ENCODE measurements around the gene PIWIL1. TPM values are rescaled to one million over a fixed set of nuclear protein-coding genes. Genes with fewer than 3 reads are reported as not detected.

PIWIL1 gene
- total RNA-seq, 2 experiments from 2014 or later: not detected

GRCh38 chr12:130344529-130344928 is 6.8 kb downstream of the PIWIL1 start:
- DNase-seq (no peak), ATAC-seq (ENCODE audit: low read depth) (no peak)
- H3K4me1 Mint-ChIP-seq: peaks cover 4% of the 10 kb centered on the region
- peaks cover 2% of the 10 kb centered on the region for H3K9me3 Mint-ChIP-seq
- POLR2A ChIA-PET: no interaction called here
- H3K36me3 Mint-ChIP-seq: no peaks in the 10 kb centered on the region
- no peak overlapping the region for H3K4me3 Mint-ChIP-seq
- H3K27ac Mint-ChIP-seq: no peak overlapping the region
- H3K27me3 Mint-ChIP-seq: peaks cover 26% of the 10 kb centered on the region

GRCh38 chr12:130345292-130345691 is 7.6 kb downstream of the PIWIL1 start:
- DNase-seq: no peak
- peaks cover 20% of the 10 kb centered on the region for H3K27me3 Mint-ChIP-seq
- no peak for ATAC-seq (ENCODE audit: low read depth)
- no peak overlapping the region for H3K4me3 Mint-ChIP-seq
- H3K9me3 Mint-ChIP-seq: no peaks in the 10 kb centered on the region
- H3K4me1 Mint-ChIP-seq: no peaks in the 10 kb centered on the region
- no peaks in the 10 kb centered on the region for H3K36me3 Mint-ChIP-seq
- H3K27ac Mint-ChIP-seq: no peak overlapping the region
- POLR2A ChIA-PET: no interaction called here

- DNase-seq (no peak), ATAC-seq (ENCODE audit: low read depth) (no peak)
- no peaks in the 10 kb centered on the region for H3K36me3 Mint-ChIP-seq
- POLR2A ChIA-PET: no interaction called here
- no peak overlapping the region for H3K27ac Mint-ChIP-seq
- no peaks in the 10 kb centered on the region for H3K4me1 Mint-ChIP-seq
- peaks cover 8% of the 10 kb centered on the region for H3K27me3 Mint-ChIP-seq
- H3K9me3 Mint-ChIP-seq: no peaks in the 10 kb centered on the region
- no peak overlapping the region for H3K4me3 Mint-ChIP-seq
Observed at GRCh38 chr12:130347588-130347987, 9.9 kb downstream of the PIWIL1 start.

- H3K27me3 Mint-ChIP-seq: peaks cover 4% of the 10 kb centered on the region
Observed at GRCh38 chr12:130350715-130351114, 13.0 kb downstream of the PIWIL1 start.

GRCh38 chr12:130351326-130351725 is 13.6 kb downstream of the PIWIL1 start:
- no peak for DNase-seq
- H3K36me3 Mint-ChIP-seq: no peaks in the 10 kb centered on the region
- POLR2A ChIA-PET: no interaction called here
- peaks cover 4% of the 10 kb centered on the region for H3K27me3 Mint-ChIP-seq
- H3K9me3 Mint-ChIP-seq: peaks cover 5% of the 10 kb centered on the region
- peaks cover 2% of the 10 kb centered on the region for H3K4me1 Mint-ChIP-seq
- ATAC-seq (ENCODE audit: low read depth): no peak
- H3K27ac Mint-ChIP-seq: no peak overlapping the region
- no peak overlapping the region for H3K4me3 Mint-ChIP-seq

More at GRCh38 chr12:130350715-130351114, 13.0 kb downstream of the PIWIL1 start:
- no peak overlapping the region for H3K4me3 Mint-ChIP-seq
- DNase-seq (no peak), ATAC-seq (ENCODE audit: low read depth) (no peak)
- H3K36me3 Mint-ChIP-seq: no peaks in the 10 kb centered on the region
- H3K4me1 Mint-ChIP-seq: peaks cover 2% of the 10 kb centered on the region
- POLR2A ChIA-PET: no interaction called here
- no peak overlapping the region for H3K27ac Mint-ChIP-seq
- H3K9me3 Mint-ChIP-seq: peaks cover 5% of the 10 kb centered on the region

GRCh38 chr12:130353081-130353480 is 15.4 kb downstream of the PIWIL1 start:
- POLR2A ChIA-PET: no interaction called here
- ATAC-seq (ENCODE audit: low read depth) (no peak), DNase-seq (no peak)
- Mint-ChIP-seq H3K4me3 (no peak overlapping the region), H3K27me3 (peaks cover 6% of the 10 kb centered on the region), H3K4me1 (peaks cover 2% of the 10 kb centered on the region), H3K36me3 (no peaks in the 10 kb centered on the region), H3K9me3 (peaks cover 5% of the 10 kb centered on the region), H3K27ac (peak overlapping the region; percentile 45)

GRCh38 chr12:130354407-130354806 is 16.7 kb downstream of the PIWIL1 start:
- no peaks in the 10 kb centered on the region for H3K36me3 Mint-ChIP-seq
- no peak overlapping the region for H3K27ac Mint-ChIP-seq
- DNase-seq: no peak
- peaks cover 6% of the 10 kb centered on the region for H3K27me3 Mint-ChIP-seq
- H3K4me1 Mint-ChIP-seq: peaks cover 2% of the 10 kb centered on the region
- H3K9me3 Mint-ChIP-seq: peaks cover 5% of the 10 kb centered on the region
- no peak overlapping the region for H3K4me3 Mint-ChIP-seq
- no peak for ATAC-seq (ENCODE audit: low read depth)
- POLR2A ChIA-PET: no interaction called here

- peaks cover 2% of the 10 kb centered on the region for H3K4me1 Mint-ChIP-seq
- POLR2A ChIA-PET: no interaction called here
- DNase-seq (no peak), ATAC-seq (ENCODE audit: low read depth) (no peak)
- H3K4me3 Mint-ChIP-seq: no peak overlapping the region
- peaks cover 5% of the 10 kb centered on the region for H3K9me3 Mint-ChIP-seq
- H3K27me3 Mint-ChIP-seq: peaks cover 5% of the 10 kb centered on the region
- H3K36me3 Mint-ChIP-seq: no peaks in the 10 kb centered on the region
- no peak overlapping the region for H3K27ac Mint-ChIP-seq
Observed at GRCh38 chr12:130356222-130356621, 18.5 kb downstream of the PIWIL1 start.

GRCh38 chr12:130357241-130357640 is 19.6 kb downstream of the PIWIL1 start:
- peaks cover 2% of the 10 kb centered on the region for H3K4me1 Mint-ChIP-seq
- peaks cover 4% of the 10 kb centered on the region for H3K27me3 Mint-ChIP-seq
- H3K27ac Mint-ChIP-seq: no peak overlapping the region
- no peaks in the 10 kb centered on the region for H3K36me3 Mint-ChIP-seq
- no peak overlapping the region for H3K4me3 Mint-ChIP-seq
- ATAC-seq (ENCODE audit: low read depth) (no peak), DNase-seq (no peak)
- POLR2A ChIA-PET: no interaction called here
- H3K9me3 Mint-ChIP-seq: peaks cover 5% of the 10 kb centered on the region

- POLR2A ChIA-PET: no interaction called here
- Mint-ChIP-seq H3K27me3 (peaks cover 4% of the 10 kb centered on the region), H3K27ac (no peak overlapping the region), H3K36me3 (no peaks in the 10 kb centered on the region), H3K4me3 (no peak overlapping the region), H3K4me1 (peaks cover 2% of the 10 kb centered on the region), H3K9me3 (peaks cover 5% of the 10 kb centered on the region)
- DNase-seq (no peak), ATAC-seq (ENCODE audit: low read depth) (no peak)
Observed at GRCh38 chr12:130357729-130358330, 20.1 kb downstream of the PIWIL1 start.

GRCh38 chr12:130362060-130362459 is 24.4 kb downstream of the PIWIL1 start:
- Mint-ChIP-seq H3K36me3 (no peaks in the 10 kb centered on the region), H3K27me3 (no peaks in the 10 kb centered on the region), H3K4me3 (no peak overlapping the region), H3K4me1 (no peaks in the 10 kb centered on the region), H3K9me3 (no peaks in the 10 kb centered on the region), H3K27ac (no peak overlapping the region)
- ATAC-seq (ENCODE audit: low read depth) (no peak), DNase-seq (no peak)
- POLR2A ChIA-PET: no interaction called here

GRCh38 chr12:130364578-130364977 is 26.9 kb downstream of the PIWIL1 start:
- POLR2A ChIA-PET: no interaction called here
- ATAC-seq (ENCODE audit: low read depth): no peak
- Mint-ChIP-seq H3K27me3 (no peaks in the 10 kb centered on the region), H3K9me3 (no peaks in the 10 kb centered on the region), H3K4me3 (no peak overlapping the region), H3K36me3 (no peaks in the 10 kb centered on the region), H3K27ac (no peak overlapping the region), H3K4me1 (no peaks in the 10 kb centered on the region)
- no peak for DNase-seq

- DNase-seq (no peak), ATAC-seq (ENCODE audit: low read depth) (no peak)
- H3K27me3 Mint-ChIP-seq: peaks cover 3% of the 10 kb centered on the region
- no peak overlapping the region for H3K27ac Mint-ChIP-seq
- POLR2A ChIA-PET: no interaction called here
- no peaks in the 10 kb centered on the region for H3K9me3 Mint-ChIP-seq
- no peaks in the 10 kb centered on the region for H3K4me1 Mint-ChIP-seq
- no peak overlapping the region for H3K4me3 Mint-ChIP-seq
- H3K36me3 Mint-ChIP-seq: no peaks in the 10 kb centered on the region
Observed at GRCh38 chr12:130366159-130366558, 28.5 kb downstream of the PIWIL1 start.

- ATAC-seq (ENCODE audit: low read depth) (no peak), DNase-seq (no peak)
- POLR2A ChIA-PET: no interaction called here
- Mint-ChIP-seq H3K4me1 (no peaks in the 10 kb centered on the region), H3K36me3 (no peaks in the 10 kb centered on the region), H3K4me3 (no peak overlapping the region), H3K9me3 (no peaks in the 10 kb centered on the region), H3K27me3 (peaks cover 3% of the 10 kb centered on the region), H3K27ac (no peak overlapping the region)
Observed at GRCh38 chr12:130367003-130367402, 29.3 kb downstream of the PIWIL1 start.

- no peak overlapping the region for H3K27ac Mint-ChIP-seq
- no peaks in the 10 kb centered on the region for H3K4me1 Mint-ChIP-seq
- ATAC-seq (ENCODE audit: low read depth): no peak
- no peaks in the 10 kb centered on the region for H3K36me3 Mint-ChIP-seq
- DNase-seq: no peak
- POLR2A ChIA-PET: no interaction called here
- no peak overlapping the region for H3K4me3 Mint-ChIP-seq
- H3K27me3 Mint-ChIP-seq: peaks cover 3% of the 10 kb centered on the region
- H3K9me3 Mint-ChIP-seq: no peaks in the 10 kb centered on the region
Observed at GRCh38 chr12:130367523-130367922, 29.8 kb downstream of the PIWIL1 start.

Data from activated naive CD8-positive, alpha-beta T cell treated with anti-CD3 and anti-CD28 coated beads, Interleukin-2, amount 10 ng/mL, durations not matched to agents 7 days and 5 days (primary cell).